Measurements from ENCODE around the gene TLK2.
"Not testable (repeated sequence)": the region's sequence is repeated elsewhere in the genome, so short reads cannot be mapped to it uniquely, and the experiment has no call there.

The TLK2 gene

GRCh38 chr17:62611728-62612127 is 133.1 kb downstream of the TLK2 start:
- no peak overlapping the region for H3K4me3 Mint-ChIP-seq
- H3K9me3 Mint-ChIP-seq = no peaks in the 10 kb centered on the region
- TF ChIP-seq CTCF (IDR thresholded peaks at IDR 0.05; ENCODE audit: unreplicated experiment in 3 of 3) = no peak
- peaks cover 31% of the 10 kb centered on the region for H3K4me1 Mint-ChIP-seq
- H3K27ac Mint-ChIP-seq = no peak overlapping the region
- peaks cover 71% of the 10 kb centered on the region for H3K36me3 Mint-ChIP-seq (ENCODE audit: low read depth)
- no peaks in the 10 kb centered on the region for H3K27me3 Mint-ChIP-seq (ENCODE audit: low read depth)

- H3K9me3 Mint-ChIP-seq; H3K27ac Mint-ChIP-seq; H3K27me3 Mint-ChIP-seq (ENCODE audit: low read depth); H3K4me3 Mint-ChIP-seq: not testable (repeated sequence)
- Mint-ChIP-seq H3K4me1 (peaks cover 36% of the 10 kb centered on the region), H3K36me3 (ENCODE audit: low read depth) (peaks cover 66% of the 10 kb centered on the region)
Observed at GRCh38 chr17:62612289-62612688, 133.7 kb downstream of the TLK2 start.

GRCh38 chr17:62613095-62613494 is 134.5 kb downstream of the TLK2 start:
- not testable (repeated sequence) for H3K27me3 Mint-ChIP-seq (ENCODE audit: low read depth); H3K4me3 Mint-ChIP-seq
- peak overlapping the region; percentile 23 to 86 (median 71) for H3K27ac Mint-ChIP-seq

GRCh38 chr17:62614142-62614541 is 135.5 kb downstream of the TLK2 start:
- peak overlapping the region in 2 of 3 experiments; percentile 32 to 57 for H3K4me3 Mint-ChIP-seq
- peak overlapping the region; percentile 71 to 88 (median 87) for H3K27ac Mint-ChIP-seq
- no peaks in the 10 kb centered on the region for H3K27me3 Mint-ChIP-seq (ENCODE audit: low read depth)
- peaks cover 48% of the 10 kb centered on the region for H3K36me3 Mint-ChIP-seq (ENCODE audit: low read depth)
- H3K9me3 Mint-ChIP-seq = no peaks in the 10 kb centered on the region
- no peak for TF ChIP-seq CTCF (IDR thresholded peaks at IDR 0.05; ENCODE audit: unreplicated experiment in 3 of 3)
- peaks cover 54% of the 10 kb centered on the region for H3K4me1 Mint-ChIP-seq

More at GRCh38 chr17:62613095-62613494, 134.5 kb downstream of the TLK2 start:
- peaks cover 57% of the 10 kb centered on the region for H3K36me3 Mint-ChIP-seq (ENCODE audit: low read depth)
- H3K9me3 Mint-ChIP-seq = not testable (repeated sequence)
- peaks cover 44% of the 10 kb centered on the region for H3K4me1 Mint-ChIP-seq

GRCh38 chr17:62615503-62615902 is 136.9 kb downstream of the TLK2 start:
- H3K27me3 Mint-ChIP-seq (ENCODE audit: low read depth) = no peaks in the 10 kb centered on the region

GRCh38 chr17:62616993-62617893 is 138.6 kb downstream of the TLK2 start:
- no peaks in the 10 kb centered on the region for H3K9me3 Mint-ChIP-seq
- TF ChIP-seq CTCF (IDR thresholded peaks at IDR 0.05; ENCODE audit: unreplicated experiment in 3 of 3) = no peak
- peaks cover 26% of the 10 kb centered on the region for H3K36me3 Mint-ChIP-seq (ENCODE audit: low read depth)
- H3K4me1 Mint-ChIP-seq = peaks cover 57% of the 10 kb centered on the region
- peak overlapping the region; percentile 83 to 93 (median 83) for H3K27ac Mint-ChIP-seq
- no peaks in the 10 kb centered on the region for H3K27me3 Mint-ChIP-seq (ENCODE audit: low read depth)
- H3K4me3 Mint-ChIP-seq = peak overlapping the region; percentile 31 to 63 (median 36)

More at GRCh38 chr17:62615503-62615902, 136.9 kb downstream of the TLK2 start:
- Mint-ChIP-seq H3K27ac (peak overlapping the region in 2 of 3 experiments; percentile 55 to 71), H3K9me3 (no peaks in the 10 kb centered on the region), H3K4me1 (peaks cover 57% of the 10 kb centered on the region), H3K4me3 (no peak overlapping the region), H3K36me3 (ENCODE audit: low read depth) (peaks cover 38% of the 10 kb centered on the region)
- TF ChIP-seq CTCF (IDR thresholded peaks at IDR 0.05; ENCODE audit: unreplicated experiment in 3 of 3) = no peak

Measured in nephron (organoid).